ENCODE measurements around the gene DYNC1I1. TPM values are rescaled to one million over a fixed set of nuclear protein-coding genes. Genes with fewer than 3 reads are reported as not detected.

The DYNC1I1 gene
- total RNA-seq, 1 donor from 2014 or later = 0.79 TPM

GRCh38 chr7:95971716-95972115 lies 199.4 kb downstream of the DYNC1I1 start:
- H3K27ac Mint-ChIP-seq = no peak overlapping the region
- no peak for TF ChIP-seq EZH2phosphoT487 (IDR thresholded peaks at IDR 0.05)
- TF ChIP-seq CTCF (IDR thresholded peaks at IDR 0.05) = no peak
- TF ChIP-seq EZH2 (IDR thresholded peaks at IDR 0.05) = no peak
- DNase-seq (ENCODE audit: low spot score) = no peak
- Histone ChIP-seq H3K9me3 (ENCODE audit: low read depth) (no peaks in the 10 kb centered on the region), H3K4me2 (no peak overlapping the region), H3K4me3 (no peak overlapping the region), H2AFZ (replicated peaks) (no peak overlapping the region), H3K79me2 (ENCODE audit: low read depth) (no peaks in the 10 kb centered on the region), H3F3A (ENCODE audit: low read depth) (no peaks in the 10 kb centered on the region), H3K9ac (no peak overlapping the region), H3K27me3 (no peaks in the 10 kb centered on the region), H3K4me1 (no peaks in the 10 kb centered on the region), H4K20me1 (ENCODE audit: low read depth) (no peaks in the 10 kb centered on the region), H3K27ac (no peak overlapping the region), H3K36me3 (no peaks in the 10 kb centered on the region)
- no peaks in the 10 kb centered on the region for H3K9me3 Mint-ChIP-seq
- H3K4me3 Mint-ChIP-seq = no peak overlapping the region
- H3K27me3 Mint-ChIP-seq (ENCODE audit: insufficient read depth, low read depth) = peaks cover 4% of the 10 kb centered on the region
- no peaks in the 10 kb centered on the region for H3K36me3 Mint-ChIP-seq
- H3K4me1 Mint-ChIP-seq = no peaks in the 10 kb centered on the region

GRCh38 chr7:95972523-95972922 lies 200.2 kb downstream of the DYNC1I1 start:
- H3K27me3 Mint-ChIP-seq (ENCODE audit: insufficient read depth, low read depth) = peaks cover 4% of the 10 kb centered on the region
- no peak overlapping the region for H3K4me3 Mint-ChIP-seq

GRCh38 chr7:95974108-95974507 lies 201.8 kb downstream of the DYNC1I1 start:
- Histone ChIP-seq H3K4me1 (no peaks in the 10 kb centered on the region), H3K36me3 (no peaks in the 10 kb centered on the region), H3K4me2 (no peak overlapping the region), H4K20me1 (ENCODE audit: low read depth) (no peaks in the 10 kb centered on the region), H3K79me2 (ENCODE audit: low read depth) (no peaks in the 10 kb centered on the region), H3K27ac (no peak overlapping the region), H3K9ac (no peak overlapping the region), H3K9me3 (ENCODE audit: low read depth) (no peaks in the 10 kb centered on the region), H3K27me3 (no peaks in the 10 kb centered on the region), H2AFZ (replicated peaks) (no peak overlapping the region), H3F3A (ENCODE audit: low read depth) (no peaks in the 10 kb centered on the region), H3K4me3 (no peak overlapping the region)
- Mint-ChIP-seq H3K27ac (no peak overlapping the region), H3K27me3 (ENCODE audit: insufficient read depth, low read depth) (peaks cover 4% of the 10 kb centered on the region), H3K9me3 (no peaks in the 10 kb centered on the region), H3K4me3 (no peak overlapping the region), H3K4me1 (no peaks in the 10 kb centered on the region), H3K36me3 (no peaks in the 10 kb centered on the region)
- DNase-seq (ENCODE audit: low spot score) = no peak
- no peak for TF ChIP-seq EZH2 (IDR thresholded peaks at IDR 0.05)
- no peak for TF ChIP-seq CTCF (IDR thresholded peaks at IDR 0.05)
- TF ChIP-seq EZH2phosphoT487 (IDR thresholded peaks at IDR 0.05) = no peak

More at GRCh38 chr7:95972523-95972922, 200.2 kb downstream of the DYNC1I1 start:
- H3K27ac ChIP-seq = no peak overlapping the region
- no peak for TF ChIP-seq CTCF (IDR thresholded peaks at IDR 0.05)
- TF ChIP-seq EZH2 (IDR thresholded peaks at IDR 0.05) = no peak
- no peak for TF ChIP-seq EZH2phosphoT487 (IDR thresholded peaks at IDR 0.05)
- H4K20me1 ChIP-seq (ENCODE audit: low read depth) = no peaks in the 10 kb centered on the region
- H3K79me2 ChIP-seq (ENCODE audit: low read depth) = no peaks in the 10 kb centered on the region
- no peaks in the 10 kb centered on the region for H3K4me1 ChIP-seq
- no peaks in the 10 kb centered on the region for H3K27me3 ChIP-seq
- Mint-ChIP-seq H3K9me3 (no peaks in the 10 kb centered on the region), H3K27ac (no peak overlapping the region), H3K36me3 (no peaks in the 10 kb centered on the region), H3K4me1 (no peaks in the 10 kb centered on the region)
- no peak overlapping the region for H2AFZ ChIP-seq (replicated peaks)
- no peak for DNase-seq (ENCODE audit: low spot score)
- H3K4me2 ChIP-seq = no peak overlapping the region
- no peak overlapping the region for H3K9ac ChIP-seq
- no peaks in the 10 kb centered on the region for H3K36me3 ChIP-seq
- H3F3A ChIP-seq (ENCODE audit: low read depth) = no peaks in the 10 kb centered on the region
- H3K4me3 ChIP-seq = no peak overlapping the region
- H3K9me3 ChIP-seq (ENCODE audit: low read depth) = no peaks in the 10 kb centered on the region
